Measurements from ENCODE around the gene NUDT2.

Gene NUDT2

GRCh38 chr9:34311499-34312185, 17.7 kb upstream of the NUDT2 start:
- H3K27ac ChIP-seq: no peak overlapping the region
- H3K4me1 ChIP-seq: no peaks in the 10 kb centered on the region
- no peak overlapping the region for H3K4me2 ChIP-seq
- H3K9ac ChIP-seq: no peak overlapping the region
- H4K20me1 ChIP-seq: no peaks in the 10 kb centered on the region
- TF ChIP-seq Cebpa-rat (IDR thresholded peaks at IDR 0.05): no peak
- peaks cover 0 to 27% (median 9%) of the 10 kb centered on the region in 11 experiments; a peak in 10 of 22 replicates for H3K36me3 ChIP-seq
- no peaks in the 10 kb centered on the region for H3K27me3 ChIP-seq
- H3K4me3 ChIP-seq: no peak overlapping the region
- peaks cover 0 to 5% (median 0%) of the 10 kb centered on the region in 11 experiments; a peak in 1 of 22 replicates for H3K9me3 ChIP-seq (replicated peaks in 1 of 11)

- peaks cover 0 to 24% (median 15%) of the 10 kb centered on the region in 11 experiments; a peak in 16 of 22 replicates for H3K36me3 ChIP-seq
- peaks cover 0 to 19% (median 11%) of the 10 kb centered on the region in 10 experiments; a peak in 14 of 20 replicates for H3K4me1 ChIP-seq
- no peaks in the 10 kb centered on the region for H4K20me1 ChIP-seq
- no peak for TF ChIP-seq Cebpa-rat (IDR thresholded peaks at IDR 0.05)
- no peaks in the 10 kb centered on the region for H3K27me3 ChIP-seq
- H3K4me3 ChIP-seq: no peak overlapping the region
- H3K9ac ChIP-seq: no peak overlapping the region
- peaks cover 0 to 5% (median 0%) of the 10 kb centered on the region in 11 experiments; a peak in 2 of 22 replicates for H3K9me3 ChIP-seq (replicated peaks in 1 of 11)
- no peak overlapping the region for H3K4me2 ChIP-seq
- H3K27ac ChIP-seq: no peak overlapping the region
Measured at GRCh38 chr9:34317436-34317835, 11.9 kb upstream of the NUDT2 start.

GRCh38 chr9:34318163-34318790, 11.1 kb upstream of the NUDT2 start:
- Histone ChIP-seq H3K27me3 (no peaks in the 10 kb centered on the region), H3K4me2 (no peak overlapping the region), H3K4me1 (peaks cover 0 to 27% (median 18%) of the 10 kb centered on the region in 10 experiments; a peak in 15 of 20 replicates), H4K20me1 (no peaks in the 10 kb centered on the region), H3K36me3 (peaks cover 0 to 24% (median 15%) of the 10 kb centered on the region in 11 experiments; a peak in 16 of 22 replicates), H3K27ac (no peak overlapping the region), H3K4me3 (no peak overlapping the region), H3K9ac (no peak overlapping the region), H3K9me3 (replicated peaks in 1 of 11) (peaks cover 0 to 5% (median 0%) of the 10 kb centered on the region in 11 experiments; a peak in 2 of 22 replicates)
- TF ChIP-seq Cebpa-rat (IDR thresholded peaks at IDR 0.05): no peak

- 0 out of 22 replicates have a peak overlapping the region, but pooled peaks of 1 of the 11 experiments have one; percentile 1 for H3K4me2 ChIP-seq
- H4K20me1 ChIP-seq: no peaks in the 10 kb centered on the region
- TF ChIP-seq Cebpa-rat (IDR thresholded peaks at IDR 0.05): no peak
- no peaks in the 10 kb centered on the region for H3K27me3 ChIP-seq
- no peak overlapping the region for H3K4me3 ChIP-seq
- H3K9ac ChIP-seq: no peak overlapping the region
- no peak overlapping the region for H3K27ac ChIP-seq
- peaks cover 4 to 36% (median 29%) of the 10 kb centered on the region in 10 experiments; a peak in 18 of 20 replicates for H3K4me1 ChIP-seq
- H3K9me3 ChIP-seq (replicated peaks in 1 of 11): no peaks in the 10 kb centered on the region; a peak in 1 of 22 replicates
- peaks cover 0 to 19% (median 15%) of the 10 kb centered on the region in 11 experiments; a peak in 15 of 22 replicates for H3K36me3 ChIP-seq
Measured at GRCh38 chr9:34321451-34321850, 7.9 kb upstream of the NUDT2 start.

- Histone ChIP-seq H3K4me2 (peak overlapping the region in 4 of 11 experiments; percentile 15 to 27 (median 22); a peak in 6 of 22 replicates), H3K27me3 (no peaks in the 10 kb centered on the region), H3K36me3 (peaks cover 0 to 18% (median 14%) of the 10 kb centered on the region in 11 experiments; a peak in 14 of 22 replicates), H3K9ac (no peak overlapping the region), H3K27ac (no peak overlapping the region), H3K4me3 (no peak overlapping the region), H3K4me1 (peaks cover 19 to 50% (median 44%) of the 10 kb centered on the region in 10 experiments), H4K20me1 (no peaks in the 10 kb centered on the region), H3K9me3 (replicated peaks in 1 of 11) (no peaks in the 10 kb centered on the region; a peak in 1 of 22 replicates)
- no peak for TF ChIP-seq Cebpa-rat (IDR thresholded peaks at IDR 0.05)
Measured at GRCh38 chr9:34322899-34323591, 6.3 kb upstream of the NUDT2 start.

- Histone ChIP-seq H3K9ac (no peak overlapping the region; a peak in 1 of 22 replicates), H4K20me1 (0 out of 22 replicates have a peak, but pooled peaks cover 0 to 2% (median 0%) of the 10 kb centered on the region in 11 experiments), H3K27ac (no peak overlapping the region), H3K4me2 (peak overlapping the region in 5 of 11 experiments; percentile 10 to 95 (median 82); a peak in 5 of 22 replicates), H3K4me1 (peaks cover 36 to 59% (median 53%) of the 10 kb centered on the region in 10 experiments), H3K4me3 (no peak overlapping the region), H3K27me3 (no peaks in the 10 kb centered on the region), H3K9me3 (replicated peaks in 1 of 11) (no peaks in the 10 kb centered on the region), H3K36me3 (peaks cover 0 to 6% (median 0%) of the 10 kb centered on the region in 11 experiments; a peak in 1 of 22 replicates)
- TF ChIP-seq Cebpa-rat (IDR thresholded peaks at IDR 0.05): no peak
Measured at GRCh38 chr9:34326690-34327089, 2.7 kb upstream of the NUDT2 start.

GRCh38 chr9:34328500-34328986, 826 bp upstream of the NUDT2 start:
- Histone ChIP-seq H3K9me3 (replicated peaks in 1 of 11) (no peaks in the 10 kb centered on the region), H3K27ac (peak overlapping the region; percentile 35 to 94 (median 85)), H3K9ac (peak overlapping the region; percentile 74 to 98 (median 87)), H3K4me3 (peak overlapping the region; percentile 74 to 95 (median 84)), H3K36me3 (peaks cover 0 to 6% (median 0%) of the 10 kb centered on the region in 11 experiments; a peak in 1 of 22 replicates), H3K4me2 (peak overlapping the region; percentile 65 to 95 (median 88)), H3K27me3 (no peaks in the 10 kb centered on the region), H3K4me1 (peaks cover 34 to 57% (median 49%) of the 10 kb centered on the region in 10 experiments), H4K20me1 (peaks cover 0 to 7% (median 0%) of the 10 kb centered on the region in 11 experiments; a peak in 2 of 22 replicates)
- TF ChIP-seq Cebpa-rat (IDR thresholded peaks at IDR 0.05): no peak

- no peak overlapping the region for H3K4me3 ChIP-seq
- peaks cover 34 to 63% (median 45%) of the 10 kb centered on the region in 10 experiments for H3K4me1 ChIP-seq
- H3K9ac ChIP-seq: peak overlapping the region in 4 of 11 experiments; percentile 2 to 29 (median 8); a peak in 2 of 22 replicates
- peaks cover 0 to 10% (median 0%) of the 10 kb centered on the region in 11 experiments; a peak in 4 of 22 replicates for H3K36me3 ChIP-seq
- H4K20me1 ChIP-seq: peaks cover 0 to 24% (median 0%) of the 10 kb centered on the region in 11 experiments; a peak in 7 of 22 replicates
- H3K27me3 ChIP-seq: no peaks in the 10 kb centered on the region
- H3K27ac ChIP-seq: no peak overlapping the region
- H3K4me2 ChIP-seq: peak overlapping the region in 6 of 11 experiments; percentile 28 to 93 (median 88); a peak in 7 of 22 replicates
- no peaks in the 10 kb centered on the region for H3K9me3 ChIP-seq (replicated peaks in 1 of 11)
- no peak for TF ChIP-seq Cebpa-rat (IDR thresholded peaks at IDR 0.05)
Measured at GRCh38 chr9:34331196-34331595, 1.8 kb downstream of the NUDT2 start.
